Heart left ventricle (tissue), 16 donors: ENCODE results near the gene DCP2. TPM values are rescaled to one million over a fixed set of nuclear protein-coding genes. Genes with fewer than 3 reads are reported as not detected.

Experiments used
- ATAC-seq, 4 donors: fragments of 200-7000 bp; cut with Tn5 transposase; one replicate each; pipeline ENCODE4 v1.9.1; 2020 to 2022; ENCODE audit warnings: moderate library complexity in 4 of 4, mild to moderate bottlenecking in 3 of 4, moderate number of reproducible peaks in 1 of 4
- DNase-seq, 5 donors: peaks; one replicate each; pipeline ENCODE4 v3.0.0-alpha.2; 2020
- H3K27ac ChIP-seq, 12 donors: fragments of 200-600 bp; sonication (generic) in 4 of 12; one replicate each; pipeline versions ENCODE4 v1.5.0 to v1.8.0; 2016 to 2022; ENCODE audit warnings: mild to moderate bottlenecking in 2 of 12
- H3K27me3 ChIP-seq, 9 donors: fragments of 200-600 bp; sonication (generic) in 2 of 9; one replicate each; pipeline versions ENCODE4 v1.5.1 to v1.8.0; 2016 to 2022; ENCODE audit warnings: mild to moderate bottlenecking in 3 of 9
- H3K36me3 ChIP-seq, 9 donors: fragments of 200-600 bp; sonication (generic) in 2 of 9; one replicate each; pipeline versions ENCODE4 v1.5.0 to v1.8.0; 2018 to 2022; ENCODE audit warnings: mild to moderate bottlenecking in 2 of 9
- H3K4me1 ChIP-seq, 12 donors: fragments of 200-600 bp; sonication (generic) in 4 of 12; one replicate each; pipeline versions ENCODE4 v1.5.0 to v1.8.0; 2016 to 2022; ENCODE audit warnings: mild to moderate bottlenecking in 3 of 12
- H3K4me3 ChIP-seq, 12 donors: fragments of 200-600 bp; sonication (generic) in 4 of 12; one replicate each; pipeline versions ENCODE4 v1.5.0 to v1.8.0; 2017 to 2022; ENCODE audit warnings: mild to moderate bottlenecking in 9 of 12, moderate library complexity in 4 of 12
- H3K9me3 ChIP-seq, 12 donors: fragments of 200-600 bp; sonication (generic) in 4 of 12; one replicate each; pipeline versions ENCODE4 v1.5.0 to v1.8.0; 2016 to 2022; ENCODE audit warnings: mild to moderate bottlenecking in 1 of 12
- CTCF ChIP-seq, 12 donors: fragments of 200-600 bp; sonication (generic) in 4 of 12; IDR thresholded peaks; one replicate each; pipeline versions ENCODE4 v1.5.0 to v1.8.0; 2018 to 2022; ENCODE audit warnings: antibody characterized with exemption in 12 of 12, mild to moderate bottlenecking in 5 of 12
- POLR2A ChIP-seq, 2 donors: fragments of 450-650 bp; IDR thresholded peaks; one replicate each; pipeline ENCODE4 v1.6.1; 2017; ENCODE audit warnings: antibody characterized with exemption in 2 of 2, mild to moderate bottlenecking in 2 of 2, moderate library complexity in 2 of 2
- WGBS, 4 donors: extraction: QIAGEN DNeasy Blood & Tissue Kit in 2 of 4; methylation state at CpG; one replicate each; pipeline versions ENCODE4 v1.1.5 to v1.1.7; 2013 to 2018; 5-methylcytosine and 5-hydroxymethylcytosine counted together
- intact Hi-C, 10 donors: fragments of 100-400 bp; cut with DNase I; formaldehyde crosslinking; loops; one replicate each; pipeline versions ENCODE4 v1.11.1 to v1.14.2; 2022
- polyA plus RNA-seq, 2 donors: library from polyadenylated mRNA; stranded (reverse); fragments of 200-250 nt; gene quantifications; one replicate each; pipeline ENCODE4 v1.2.3, GENCODE V29; 2013
- total RNA-seq, 9 donors: library from RNA; depleted of rRNA in 2 of 9; stranded (reverse); fragments of >200 nt in 2 of 9; fragmentation: NEBNext Ultra II Directional in 3 of 9; extraction: Animal tissue kit (Norgen Biotek cat#: 25700) in 3 of 9; gene quantifications; one replicate each; pipeline versions ENCODE4 v1.1.0 to v1.2.4, GENCODE V29; 2016 to 2023
- donor health status: ischemic (EF 13 %, LVEDD 7.1; RV severe dilation, severe dysfunction).
- donor health status: healthy with polysubstance abuse.
- donor health status: DM: no; HTN: yes; CAD: no.
- donor health status: DM: no; HTN: no; CAD: no.
- donor health status: ischemic (EF 25% LVEDD 6.9; RV normal size, moderate dysfunction).
- donor health status: ischemic (EF 25% LVEDD 5.7; RV mildly dilated, moderate dysfunction).
- donor health status: healthy.
- donor health status: DM: yes; HTN: yes; CAD: no.
- donor health status: ischemic (EF 35%, LVEDD 5.7; RV mildly dilated, moderate dysfunction).
- donor health status: nonischemic (EF 11% LVEDD 7.7; RV severe dilation, severe dysfunction).
- donor health status: DM: yes; HTN: yes; CAD: no.
- donor health status: PGD.
- donor health status: ischemic (EF 29% LVEDD 5.4; RV normal size, mild dysfunction).
- donor health status: nonischemic (EF 23%, LVEDD 6.1; RV moderate dilation, normal function).

The DCP2 gene
- total and polyA plus RNA-seq, 11 donors: 3.4 to 36.0 (median 16.0) TPM

- Histone ChIP-seq H3K27me3 (no peaks in the 10 kb centered on the region), H3K27ac (no peak overlapping the region), H3K4me3 (no peak overlapping the region), H3K36me3 (peaks cover 0 to 52% (median 41%) of the 10 kb centered on the region in 9 donors), H3K4me1 (peaks cover 0 to 34% (median 14%) of the 10 kb centered on the region in 12 donors), H3K9me3 (no peaks in the 10 kb centered on the region)
- intact Hi-C loops: loop anchor here in 1 of 10 donors (5.0 kb wide), 1 partner anchor 173 kb away; no protein-coding TSS in a partner anchor
- TF ChIP-seq POLR2A (IDR thresholded peaks at IDR 0.05): no peak
- TF ChIP-seq CTCF (IDR thresholded peaks at IDR 0.05): no peak
- 57 to 65% (median 63%) methylated on average over 6 of the region's 6 CpGs for WGBS, 4 donors
- ATAC-seq: peak in 1 of 4 donors; percentile 48
- no peak for DNase-seq
Measured at GRCh38 chr5:113029614-113030013, 53.0 kb downstream of the DCP2 start.

- DNase-seq (no peak), ATAC-seq (no peak)
- no peaks in the 10 kb centered on the region for H3K27me3 ChIP-seq
- intact Hi-C loops: loop anchor here in 1 of 10 donors (5.0 kb wide), 1 partner anchor 171 kb away; no protein-coding TSS in a partner anchor
- no peak overlapping the region for H3K27ac ChIP-seq
- TF ChIP-seq CTCF (IDR thresholded peaks at IDR 0.05) (no peak), POLR2A (IDR thresholded peaks at IDR 0.05) (no peak)
- H3K9me3 ChIP-seq: no peaks in the 10 kb centered on the region
- WGBS, 4 donors: 69 to 86% (median 84%) methylated on average over 7 to 8 of the region's 8 CpGs
- peaks cover 0 to 39% (median 14%) of the 10 kb centered on the region in 12 donors for H3K4me1 ChIP-seq
- peaks cover 0 to 43% (median 32%) of the 10 kb centered on the region in 9 donors for H3K36me3 ChIP-seq
- H3K4me3 ChIP-seq: no peak overlapping the region
Measured at GRCh38 chr5:113031104-113031503, 54.5 kb downstream of the DCP2 start.

GRCh38 chr5:113031557-113031956 is 55.0 kb downstream of the DCP2 start:
- DNase-seq (no peak), ATAC-seq (peak in 1 of 4 donors; percentile 12)
- H3K27ac ChIP-seq: no peak overlapping the region
- TF ChIP-seq CTCF (IDR thresholded peaks at IDR 0.05) (no peak), POLR2A (IDR thresholded peaks at IDR 0.05) (no peak)
- no peaks in the 10 kb centered on the region for H3K27me3 ChIP-seq
- H3K9me3 ChIP-seq: no peaks in the 10 kb centered on the region
- WGBS, 4 donors: 76 to 91% (median 78%) methylated on average over 2 of the region's 2 CpGs
- H3K4me3 ChIP-seq: no peak overlapping the region
- intact Hi-C loops: loop anchor here in 1 of 10 donors (5.0 kb wide), 1 partner anchor 171 kb away; no protein-coding TSS in a partner anchor
- H3K36me3 ChIP-seq: peaks cover 0 to 43% (median 31%) of the 10 kb centered on the region in 9 donors
- H3K4me1 ChIP-seq: peaks cover 0 to 39% (median 14%) of the 10 kb centered on the region in 12 donors

GRCh38 chr5:113034182-113034773 is 57.7 kb downstream of the DCP2 start:
- no peak for TF ChIP-seq CTCF (IDR thresholded peaks at IDR 0.05)
- TF ChIP-seq POLR2A (IDR thresholded peaks at IDR 0.05): no peak
- Histone ChIP-seq H3K27me3 (no peaks in the 10 kb centered on the region), H3K4me3 (no peak overlapping the region), H3K9me3 (no peaks in the 10 kb centered on the region), H3K27ac (peak overlapping the region in 4 of 12 donors; percentile 19 to 51 (median 32)), H3K36me3 (peaks cover 0 to 42% (median 29%) of the 10 kb centered on the region in 9 donors), H3K4me1 (peaks cover 0 to 39% (median 14%) of the 10 kb centered on the region in 12 donors)
- ATAC-seq (peak; percentile 35 to 84 (median 70)), DNase-seq (peak in 1 of 5 donors; percentile 62)
- intact Hi-C loops: loop anchor here in 1 of 10 donors (5.0 kb wide), 1 partner anchor 168 kb away; no protein-coding TSS in a partner anchor
- 85 to 91% (median 88%) methylated on average over 13 of the region's 13 CpGs for WGBS, 4 donors
